Ascending aorta (tissue), 2 donors: ENCODE results near the gene EIF4G3. TPM values are rescaled to one million over a fixed set of nuclear protein-coding genes. Genes with fewer than 3 reads are reported as not detected.

Experiments
- DNase-seq, 2 donors: peaks; one replicate each; pipeline ENCODE4 v3.0.0-alpha.2; 2019; ENCODE audit warnings: low spot score in 2 of 2
- H3K27ac ChIP-seq, 2 donors: fragments of 200-600 bp; sonication (generic); one replicate each; pipeline ENCODE4 v1.5.1; 2016 to 2017; ENCODE audit warnings: mild to moderate bottlenecking in 1 of 2
- H3K27me3 ChIP-seq: fragments of 200-600 bp; sonication (generic); one replicate; pipeline ENCODE4 v1.5.1; 2017
- H3K36me3 ChIP-seq, 2 donors: fragments of 200-600 bp; sonication (generic); one replicate each; pipeline ENCODE4 v1.5.1; 2016
- H3K4me1 ChIP-seq, 2 donors: fragments of 200-600 bp; sonication (generic); one replicate each; pipeline ENCODE4 v1.5.1; 2016 to 2017; ENCODE audit warnings: mild to moderate bottlenecking in 1 of 2
- H3K4me3 ChIP-seq, 2 donors: fragments of 200-600 bp; sonication (generic); one replicate each; pipeline ENCODE4 v1.5.1; 2016 to 2017; ENCODE audit warnings: mild to moderate bottlenecking in 1 of 2
- H3K9me3 ChIP-seq, 2 donors: fragments of 200-600 bp; sonication (generic); one replicate each; pipeline ENCODE4 v1.5.1; 2016
- intact Hi-C: fragments of 100-400 bp; cut with DNase I; formaldehyde crosslinking; loops from one replicate; pipeline ENCODE4 v1.15.1; 2023
- total RNA-seq: library from RNA; depleted of rRNA; stranded (reverse); fragments of >200 nt; gene quantifications from one replicate; pipeline ENCODE4 v1.1.0, GENCODE V29; 2016
- TF ChIP-seq, protein P1 (sequence below), 3 experiments: fragments of 200-600 bp in 2 of 3; fragments of 450-650 bp in 1 of 3; sonication (generic) in 2 of 3; IDR thresholded peaks; one replicate each; pipeline ENCODE4 v1.5.1; 2016 to 2019; ENCODE audit warnings: antibody characterized with exemption in 3 of 3, mild to moderate bottlenecking in 1 of 3, moderate library complexity in 1 of 3

EIF4G3 gene
- total RNA-seq, 1 donor from 2014 or later: 33.7 TPM

DNA sequence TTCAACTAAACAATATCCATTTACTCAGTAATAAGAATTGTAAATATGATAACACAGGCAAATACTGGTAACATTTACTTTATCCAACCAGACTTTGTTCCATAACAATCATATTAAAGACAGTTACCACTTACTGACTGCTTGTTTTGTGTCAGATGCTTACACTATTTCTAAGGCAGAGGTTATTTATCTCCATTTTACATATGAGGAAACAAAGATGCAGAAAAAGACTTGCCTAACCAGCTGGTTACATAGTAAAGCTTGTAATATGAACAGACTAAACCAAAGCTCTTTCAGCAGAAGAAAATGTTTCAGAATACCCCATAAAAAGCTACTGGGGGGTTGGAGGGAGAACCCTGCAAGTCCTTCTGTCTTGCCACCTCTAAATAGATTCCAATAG is 180.1 kb downstream of the EIF4G3 start:
- H3K4me1 ChIP-seq: no peaks in the 10 kb centered on the region
- no peaks in the 10 kb centered on the region for H3K36me3 ChIP-seq
- intact Hi-C loops: loop anchor here (10.0 kb wide), 1 partner anchor 302 kb away; no protein-coding TSS in a partner anchor
- no peak overlapping the region for H3K27ac ChIP-seq
- H3K9me3 ChIP-seq: no peaks in the 10 kb centered on the region
- H3K27me3 ChIP-seq: no peaks in the 10 kb centered on the region
- no peak for DNase-seq
- H3K4me3 ChIP-seq: no peak overlapping the region
- TF ChIP-seq, protein P1, sequence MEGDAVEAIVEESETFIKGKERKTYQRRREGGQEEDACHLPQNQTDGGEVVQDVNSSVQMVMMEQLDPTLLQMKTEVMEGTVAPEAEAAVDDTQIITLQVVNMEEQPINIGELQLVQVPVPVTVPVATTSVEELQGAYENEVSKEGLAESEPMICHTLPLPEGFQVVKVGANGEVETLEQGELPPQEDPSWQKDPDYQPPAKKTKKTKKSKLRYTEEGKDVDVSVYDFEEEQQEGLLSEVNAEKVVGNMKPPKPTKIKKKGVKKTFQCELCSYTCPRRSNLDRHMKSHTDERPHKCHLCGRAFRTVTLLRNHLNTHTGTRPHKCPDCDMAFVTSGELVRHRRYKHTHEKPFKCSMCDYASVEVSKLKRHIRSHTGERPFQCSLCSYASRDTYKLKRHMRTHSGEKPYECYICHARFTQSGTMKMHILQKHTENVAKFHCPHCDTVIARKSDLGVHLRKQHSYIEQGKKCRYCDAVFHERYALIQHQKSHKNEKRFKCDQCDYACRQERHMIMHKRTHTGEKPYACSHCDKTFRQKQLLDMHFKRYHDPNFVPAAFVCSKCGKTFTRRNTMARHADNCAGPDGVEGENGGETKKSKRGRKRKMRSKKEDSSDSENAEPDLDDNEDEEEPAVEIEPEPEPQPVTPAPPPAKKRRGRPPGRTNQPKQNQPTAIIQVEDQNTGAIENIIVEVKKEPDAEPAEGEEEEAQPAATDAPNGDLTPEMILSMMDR (IDR thresholded peaks at IDR 0.05): no peak

DNA sequence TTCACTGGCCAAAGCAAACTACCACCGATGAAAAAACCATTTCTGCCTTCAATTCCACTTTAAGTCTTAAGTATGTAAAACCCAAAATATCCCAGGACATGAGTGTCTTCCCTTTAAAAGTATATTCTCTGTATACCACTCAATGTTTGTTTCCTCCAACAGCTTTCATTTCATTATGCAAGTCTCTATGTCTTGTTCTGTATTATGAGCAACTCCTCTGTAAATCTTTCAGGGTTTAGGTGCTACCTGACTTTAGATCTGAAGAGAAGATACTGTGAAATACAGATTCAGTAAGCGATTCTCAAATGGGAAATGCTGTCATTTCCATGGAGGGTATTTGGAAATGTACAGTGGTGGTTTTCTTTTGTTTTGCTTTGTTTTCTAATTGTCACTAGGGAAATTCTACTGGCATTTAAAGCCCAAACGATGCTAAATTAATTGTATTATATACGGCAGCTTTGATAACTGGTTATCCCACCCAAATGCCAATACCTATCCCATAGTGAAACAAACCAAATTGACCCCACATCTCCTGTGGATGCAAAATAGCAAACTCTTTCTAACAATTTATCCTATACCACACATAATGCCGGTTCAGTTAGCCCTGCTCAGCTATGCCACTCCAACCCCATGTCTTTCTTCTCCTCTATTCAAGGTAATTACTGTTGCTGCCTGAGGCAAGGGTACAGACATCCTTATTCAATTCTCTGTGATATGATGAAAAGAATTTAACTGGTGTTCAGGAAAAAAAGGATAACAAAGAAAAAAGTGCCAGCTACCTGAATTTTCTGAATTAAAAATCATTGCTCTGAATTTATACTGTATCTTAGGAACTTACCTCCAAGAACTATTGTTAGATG is 182.8 kb downstream of the EIF4G3 start:
- intact Hi-C loops: loop anchor here (10.0 kb wide), 1 partner anchor 299 kb away; no protein-coding TSS in a partner anchor
- no peak overlapping the region for H3K27ac ChIP-seq
- no peaks in the 10 kb centered on the region for H3K36me3 ChIP-seq
- no peaks in the 10 kb centered on the region for H3K9me3 ChIP-seq
- H3K27me3 ChIP-seq: no peaks in the 10 kb centered on the region
- H3K4me1 ChIP-seq: no peaks in the 10 kb centered on the region
- no peak for DNase-seq
- TF ChIP-seq, protein P1 (IDR thresholded peaks at IDR 0.05): no peak
- H3K4me3 ChIP-seq: no peak overlapping the region

DNA sequence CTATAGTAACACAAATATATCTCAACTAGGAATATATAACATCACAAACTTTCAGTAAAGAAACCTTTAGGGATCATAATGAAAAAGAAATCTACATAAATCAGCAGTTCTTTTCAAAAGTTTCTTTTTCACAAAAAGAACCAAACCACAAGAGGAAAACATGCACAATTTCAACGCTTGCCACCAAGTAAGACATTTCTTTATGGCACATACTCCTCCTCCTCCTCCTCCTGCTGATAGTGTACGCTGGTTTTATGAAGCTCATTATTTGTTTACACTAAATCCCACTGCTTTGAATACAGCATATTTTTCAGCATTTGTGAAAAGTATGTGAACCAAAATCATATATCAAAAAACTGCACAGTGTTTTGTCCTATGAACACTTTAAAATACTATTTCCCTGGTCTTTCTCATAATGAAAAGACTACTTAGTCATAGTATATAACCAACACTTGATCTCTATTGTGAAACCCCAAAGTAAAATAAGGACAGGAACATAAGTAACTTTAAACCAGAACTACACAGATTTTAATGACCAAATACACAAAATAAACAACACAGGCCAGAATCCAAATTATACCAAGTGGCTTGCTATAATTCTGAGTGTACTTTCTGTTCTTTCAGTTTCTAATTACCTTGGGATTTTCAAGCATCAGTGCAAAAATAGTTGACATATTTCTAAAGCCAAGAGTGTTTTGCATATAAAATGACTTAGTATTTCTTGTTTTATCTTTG is 184.2 kb downstream of the EIF4G3 start:
- DNase-seq: no peak
- Histone ChIP-seq H3K27ac (no peak overlapping the region), H3K27me3 (no peaks in the 10 kb centered on the region), H3K4me1 (no peaks in the 10 kb centered on the region), H3K4me3 (no peak overlapping the region), H3K9me3 (no peaks in the 10 kb centered on the region), H3K36me3 (no peaks in the 10 kb centered on the region)
- TF ChIP-seq, protein P1 (IDR thresholded peaks at IDR 0.05): no peak
- intact Hi-C loops: loop anchor here (10.0 kb wide), 1 partner anchor 298 kb away; no protein-coding TSS in a partner anchor

DNA sequence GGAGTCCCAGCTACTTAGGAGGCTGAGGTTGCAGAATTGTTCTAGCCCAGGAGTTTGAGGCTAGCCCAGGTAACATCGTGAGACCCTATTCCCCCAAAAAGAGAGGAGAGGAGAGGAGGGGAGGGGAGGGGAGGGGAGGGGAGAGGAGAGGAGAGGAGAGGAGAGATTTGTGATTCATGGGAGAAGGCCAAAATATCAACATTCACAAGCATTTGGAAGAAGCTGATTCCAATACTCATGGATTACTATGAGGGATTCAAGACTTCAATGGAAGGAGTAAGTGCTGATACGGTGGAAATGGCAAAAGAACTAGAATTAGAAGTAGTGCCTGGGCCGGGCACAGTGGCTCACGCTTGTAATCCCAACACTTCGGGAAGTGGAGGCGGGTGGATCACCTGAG is 187.8 kb downstream of the EIF4G3 start:
- TF ChIP-seq, protein P1 (IDR thresholded peaks at IDR 0.05): no peak
- Histone ChIP-seq H3K4me1 (no peaks in the 10 kb centered on the region), H3K9me3 (no peaks in the 10 kb centered on the region), H3K27ac (no peak overlapping the region), H3K36me3 (no peaks in the 10 kb centered on the region), H3K27me3 (no peaks in the 10 kb centered on the region), H3K4me3 (no peak overlapping the region)
- no peak for DNase-seq
- intact Hi-C loops: no loop called here

DNA sequence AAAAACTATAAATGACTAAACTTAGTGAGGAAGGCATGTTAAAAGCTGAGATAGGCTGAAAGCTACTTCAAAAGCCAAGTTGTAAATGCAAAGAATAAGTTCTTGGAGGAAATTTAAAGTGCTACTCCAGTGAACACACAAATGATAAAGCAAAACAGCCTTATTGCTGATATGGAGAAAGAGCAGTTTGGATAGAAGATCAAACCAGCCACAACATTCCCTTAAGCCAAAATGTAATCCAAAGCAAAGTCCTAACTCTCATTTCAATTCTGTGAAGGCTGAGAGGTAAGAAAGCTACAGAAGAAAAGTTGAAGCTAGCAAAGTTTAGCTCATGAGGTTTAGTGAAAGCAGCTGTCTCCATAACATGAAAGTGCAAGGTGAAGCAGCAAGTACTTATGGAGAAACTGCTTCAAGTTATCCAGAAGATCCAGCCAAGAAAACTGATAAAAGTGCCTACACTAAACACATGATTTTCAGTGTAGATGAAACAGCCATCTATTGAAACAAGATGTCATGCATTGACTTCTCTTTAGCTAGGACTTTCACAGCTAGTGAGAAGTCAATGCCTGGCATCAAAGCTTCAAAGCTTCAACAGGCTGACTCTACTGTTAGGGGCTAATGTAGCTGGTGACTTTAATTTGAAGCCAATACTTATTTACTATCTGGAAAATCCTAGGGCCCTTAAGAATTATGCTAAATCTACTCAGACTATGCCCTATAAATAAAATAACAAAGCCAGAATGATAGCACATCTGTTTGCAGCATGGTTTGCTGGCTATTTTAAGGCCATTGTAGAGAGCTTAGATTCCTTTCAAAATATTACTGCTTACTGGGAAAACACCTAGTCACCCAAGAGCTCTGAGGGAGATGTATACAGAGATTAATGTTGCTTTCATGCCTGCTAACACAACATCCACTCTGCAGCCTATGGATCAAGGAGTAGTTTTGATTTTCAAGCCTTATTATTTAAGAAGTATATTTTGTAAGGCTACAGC is 188.6 kb downstream of the EIF4G3 start:
- Histone ChIP-seq H3K9me3 (no peaks in the 10 kb centered on the region), H3K27me3 (no peaks in the 10 kb centered on the region), H3K4me1 (no peaks in the 10 kb centered on the region), H3K36me3 (no peaks in the 10 kb centered on the region), H3K27ac (no peak overlapping the region), H3K4me3 (no peak overlapping the region)
- intact Hi-C loops: no loop called here
- TF ChIP-seq, protein P1 (IDR thresholded peaks at IDR 0.05): no peak
- DNase-seq: no peak
